Activated CD4-positive, alpha-beta T cell treated with anti-CD3 and anti-CD28 coated beads, Interleukin-2, amount 10 ng/mL, durations not matched to agents 24 days and 14 days (primary cell): ENCODE data around the gene PITX1. TPM values are rescaled to one million over a fixed set of nuclear protein-coding genes. Genes with fewer than 3 reads are reported as not detected.

Experiments used
- DNase-seq: peaks from one replicate; pipeline ENCODE4 v3.0.0; 2022
- H3K27ac Mint-ChIP-seq: one replicate; pipeline ENCODE4 v1.8.0; 2022; ENCODE audit warnings: mild to moderate bottlenecking, mixed read lengths
- H3K27me3 Mint-ChIP-seq: one replicate; pipeline ENCODE4 v1.8.0; 2022; ENCODE audit warnings: mixed read lengths
- H3K36me3 Mint-ChIP-seq: one replicate; pipeline ENCODE4 v1.8.0; 2022; ENCODE audit warnings: low read depth, mild to moderate bottlenecking, mixed read lengths
- H3K4me1 Mint-ChIP-seq: one replicate; pipeline ENCODE4 v1.8.0; 2021; ENCODE audit warnings: mixed read lengths
- H3K4me3 Mint-ChIP-seq: one replicate; pipeline ENCODE4 v1.8.0; 2022; ENCODE audit warnings: mild to moderate bottlenecking, moderate library complexity, mixed read lengths
- H3K9me3 Mint-ChIP-seq: one replicate; pipeline ENCODE4 v1.8.0; 2021; ENCODE audit warnings: mixed read lengths
- intact Hi-C: fragments of 100-400 bp; cut with micrococcal nuclease; formaldehyde crosslinking; loops from one replicate; pipeline ENCODE4 v1.15.1; 2023
- total RNA-seq: library from RNA; stranded (reverse); gene quantifications from 2 replicates; pipeline ENCODE4 v1.2.3, GENCODE V29; 2022

Gene PITX1
- total RNA-seq, 1 donor from 2014 or later: 0.61 TPM

DNA sequence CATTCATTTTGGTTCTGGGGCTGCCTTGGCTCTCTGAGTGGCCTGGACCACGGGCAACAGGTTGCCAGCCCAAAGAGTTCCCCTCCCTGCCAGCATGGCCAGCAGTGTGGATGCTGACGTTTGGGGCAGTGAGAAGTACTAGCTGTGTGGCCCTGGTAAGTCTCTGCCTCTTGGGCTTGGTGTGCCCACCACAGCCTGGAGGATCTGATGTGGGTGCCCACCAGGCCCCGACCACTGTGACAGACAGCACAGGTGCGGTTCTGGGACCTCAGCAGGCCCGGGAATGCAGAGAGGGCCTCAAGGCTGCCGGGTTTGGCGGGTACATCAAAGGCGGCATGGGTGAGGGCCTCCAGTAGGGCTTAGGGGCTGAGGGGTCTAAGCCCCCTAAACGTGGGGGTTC is 33.6 kb upstream of the PITX1 start:
- DNase-seq: no peak
- intact Hi-C loops: no loop called here
- H3K4me1 Mint-ChIP-seq: no peaks in the 10 kb centered on the region
- H3K27ac Mint-ChIP-seq: no peak overlapping the region
- H3K36me3 Mint-ChIP-seq: no peaks in the 10 kb centered on the region
- H3K4me3 Mint-ChIP-seq: no peak overlapping the region
- H3K9me3 Mint-ChIP-seq: no peaks in the 10 kb centered on the region
- no peaks in the 10 kb centered on the region for H3K27me3 Mint-ChIP-seq

DNA sequence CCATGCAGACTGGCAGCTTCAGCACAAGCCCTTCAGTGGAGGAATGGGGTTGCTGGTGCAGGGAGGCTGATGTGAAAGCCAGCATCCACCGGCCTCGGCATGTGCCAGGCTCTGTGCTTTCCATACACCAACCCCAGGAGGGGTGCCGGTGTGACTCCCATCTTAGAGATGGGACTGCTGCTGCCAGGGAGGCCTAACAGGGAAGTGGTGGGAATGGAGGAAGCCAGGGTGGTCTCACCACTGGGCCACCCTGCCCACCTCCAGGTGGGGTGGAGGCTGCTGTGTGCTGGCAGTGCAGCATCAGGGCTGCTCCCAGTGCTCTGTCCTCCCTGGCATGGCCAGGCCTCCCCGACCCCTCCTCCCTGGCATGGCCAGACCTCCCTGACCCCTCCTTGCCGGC is 32.8 kb upstream of the PITX1 start:
- no peaks in the 10 kb centered on the region for H3K4me1 Mint-ChIP-seq
- H3K36me3 Mint-ChIP-seq: no peaks in the 10 kb centered on the region
- no peak overlapping the region for H3K27ac Mint-ChIP-seq
- H3K4me3 Mint-ChIP-seq: no peak overlapping the region
- intact Hi-C loops: no loop called here
- DNase-seq: no peak
- H3K27me3 Mint-ChIP-seq: no peaks in the 10 kb centered on the region
- no peaks in the 10 kb centered on the region for H3K9me3 Mint-ChIP-seq

DNA sequence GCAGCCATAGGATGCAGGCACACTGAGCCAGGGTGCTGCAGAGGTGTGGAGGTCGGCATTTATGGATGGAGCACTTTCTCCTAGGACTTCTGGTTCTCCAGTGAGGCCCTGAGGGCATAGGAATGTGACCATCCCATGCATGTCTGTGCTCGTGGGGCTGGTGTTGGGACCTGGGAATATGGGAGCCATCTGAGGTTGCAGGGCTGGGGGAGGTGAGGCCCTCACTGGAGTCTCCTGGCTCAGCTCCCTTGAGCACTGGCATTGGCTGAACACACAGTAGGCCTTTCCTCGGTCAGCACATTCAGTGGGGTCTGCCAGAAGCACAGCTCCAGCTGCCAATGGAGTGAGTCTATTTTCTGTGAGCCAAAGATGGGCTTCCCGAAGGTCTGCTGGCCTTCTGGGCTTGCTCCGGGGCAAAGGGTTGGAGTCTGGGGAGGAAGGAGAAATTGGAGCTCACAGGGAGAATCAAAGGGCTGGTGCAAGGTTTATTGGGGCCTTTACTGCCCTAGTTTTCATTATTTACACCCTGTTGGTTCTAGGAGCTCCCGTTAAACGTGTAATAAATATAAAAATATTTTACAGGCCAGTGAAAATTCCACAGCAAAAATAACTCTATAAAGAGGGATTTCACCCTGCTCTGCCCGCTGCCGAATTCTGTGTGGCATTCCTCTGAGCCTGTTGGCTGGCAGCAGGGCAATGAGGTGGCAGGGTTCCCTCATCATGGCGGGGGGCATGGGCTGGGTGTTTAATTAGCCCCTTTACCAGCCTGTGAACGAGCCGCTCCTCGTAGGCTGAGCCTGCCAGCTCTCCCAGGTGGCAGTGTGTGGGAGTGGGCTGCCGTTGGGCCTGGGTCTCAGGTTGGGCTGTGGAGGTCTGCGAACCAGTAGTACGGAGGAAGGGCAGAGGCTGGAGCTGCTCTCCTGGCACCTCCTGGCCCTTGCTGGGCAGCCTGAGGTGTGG is 31.6 kb upstream of the PITX1 start:
- H3K9me3 Mint-ChIP-seq: no peaks in the 10 kb centered on the region

GRCh38 chr5:135064235-135064570 is 30.2 kb upstream of the PITX1 start:
- no peak overlapping the region for H3K27ac Mint-ChIP-seq
- intact Hi-C loops: no loop called here
- peaks cover 2% of the 10 kb centered on the region for H3K27me3 Mint-ChIP-seq
- no peaks in the 10 kb centered on the region for H3K36me3 Mint-ChIP-seq
- no peaks in the 10 kb centered on the region for H3K9me3 Mint-ChIP-seq
- no peaks in the 10 kb centered on the region for H3K4me1 Mint-ChIP-seq
- DNase-seq: no peak
- H3K4me3 Mint-ChIP-seq: no peak overlapping the region

More for the DNA sequence above, 31.6 kb upstream of the PITX1 start:
- peaks cover 2% of the 10 kb centered on the region for H3K27me3 Mint-ChIP-seq
- no peak for DNase-seq
- H3K4me3 Mint-ChIP-seq: no peak overlapping the region
- H3K36me3 Mint-ChIP-seq: no peaks in the 10 kb centered on the region
- intact Hi-C loops: no loop called here
- H3K27ac Mint-ChIP-seq: no peak overlapping the region
- H3K4me1 Mint-ChIP-seq: no peaks in the 10 kb centered on the region

GRCh38 chr5:135063511-135064234 is 29.6 kb upstream of the PITX1 start:
- Mint-ChIP-seq H3K36me3 (no peaks in the 10 kb centered on the region), H3K27ac (no peak overlapping the region), H3K4me1 (no peaks in the 10 kb centered on the region), H3K27me3 (peaks cover 2% of the 10 kb centered on the region), H3K9me3 (no peaks in the 10 kb centered on the region), H3K4me3 (no peak overlapping the region)
- no peak for DNase-seq
- intact Hi-C loops: no loop called here

DNA sequence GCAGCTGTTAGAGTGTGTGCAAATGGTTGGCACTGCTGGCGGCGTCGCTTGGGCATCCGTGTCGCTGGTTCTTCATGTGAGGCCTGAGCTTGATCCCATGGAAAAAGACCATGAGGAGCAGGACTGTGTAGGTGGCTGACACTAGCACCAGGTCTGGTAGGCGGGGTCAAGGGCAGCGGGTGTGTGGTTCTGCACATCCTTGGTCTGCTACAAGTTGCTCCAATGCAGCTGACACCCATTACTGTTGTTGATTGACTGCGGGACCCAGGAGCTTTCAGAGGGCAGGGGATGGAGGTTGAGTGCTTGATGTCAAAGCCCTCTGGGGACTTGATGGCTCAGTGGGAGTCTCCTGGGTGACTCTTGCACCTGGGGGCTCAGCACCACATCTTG is 29.0 kb upstream of the PITX1 start:
- Mint-ChIP-seq H3K4me1 (no peaks in the 10 kb centered on the region), H3K36me3 (no peaks in the 10 kb centered on the region), H3K27ac (no peak overlapping the region), H3K9me3 (no peaks in the 10 kb centered on the region), H3K27me3 (peaks cover 2% of the 10 kb centered on the region), H3K4me3 (no peak overlapping the region)
- intact Hi-C loops: no loop called here
- DNase-seq: no peak

DNA sequence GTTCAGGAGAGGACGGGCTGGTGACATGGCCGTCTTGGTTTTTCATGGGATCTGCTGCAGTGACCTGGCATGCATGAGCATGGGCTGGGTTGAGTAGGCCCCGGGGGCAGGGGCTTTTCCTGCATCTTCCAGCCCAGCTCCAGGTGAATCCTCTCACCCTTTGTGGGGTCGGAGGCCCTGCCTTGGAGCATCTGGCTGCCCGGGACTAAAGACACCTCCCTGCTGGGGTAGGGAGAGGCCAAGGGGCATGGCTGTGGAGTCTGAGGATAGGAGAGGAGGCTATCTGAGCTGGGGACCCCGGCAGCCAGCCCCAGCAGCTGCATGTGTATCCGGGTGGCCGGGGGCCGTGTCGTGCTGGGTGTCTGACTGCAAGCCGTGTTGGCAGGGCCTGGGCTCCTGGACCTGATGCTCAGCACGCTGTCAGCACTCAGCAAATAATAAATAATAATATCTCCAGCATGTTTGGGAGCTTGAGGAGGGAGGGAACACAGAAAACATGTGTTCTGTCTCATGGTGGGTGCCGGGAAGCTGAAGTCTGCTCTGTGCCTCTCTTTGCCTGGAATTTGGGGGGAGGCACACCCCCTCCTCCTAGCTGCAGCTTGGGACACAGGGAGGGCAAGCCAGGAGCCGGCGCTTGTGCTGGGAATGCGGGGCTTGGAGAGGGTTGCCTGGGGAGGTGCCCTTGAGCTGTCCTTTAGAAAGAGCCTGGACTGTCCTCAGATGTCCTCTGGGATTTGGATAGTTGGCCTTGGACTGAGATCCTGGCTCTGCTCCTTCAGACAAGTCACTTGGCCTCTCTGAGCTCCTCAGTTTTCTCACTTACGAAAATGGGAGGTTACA is 28.4 kb upstream of the PITX1 start:
- DNase-seq: no peak
- Mint-ChIP-seq H3K9me3 (no peaks in the 10 kb centered on the region), H3K4me1 (no peaks in the 10 kb centered on the region), H3K4me3 (no peak overlapping the region), H3K27ac (no peak overlapping the region), H3K27me3 (peaks cover 4% of the 10 kb centered on the region), H3K36me3 (no peaks in the 10 kb centered on the region)
- intact Hi-C loops: no loop called here

DNA sequence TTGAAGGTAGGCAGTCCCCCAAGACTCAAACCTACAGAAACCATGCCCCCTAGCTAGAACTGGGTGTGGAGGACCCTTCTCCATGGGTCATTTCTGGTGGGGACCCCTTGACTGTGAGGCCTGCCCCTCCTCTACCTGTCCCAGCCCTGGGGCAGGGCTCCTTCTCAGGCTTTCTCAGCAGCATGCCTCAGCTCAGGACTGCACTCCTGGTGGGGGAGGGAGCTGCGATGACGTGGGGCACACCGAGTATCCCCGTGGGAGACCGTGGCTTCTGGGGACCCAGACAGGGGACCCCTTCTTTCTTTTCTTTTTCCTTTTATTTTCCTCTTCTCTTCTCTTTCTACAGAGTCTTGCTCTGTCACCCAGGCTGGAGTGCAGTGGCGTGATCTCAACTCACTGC is 27.0 kb upstream of the PITX1 start:
- H3K4me1 Mint-ChIP-seq: no peaks in the 10 kb centered on the region
- DNase-seq: no peak
- no peak overlapping the region for H3K4me3 Mint-ChIP-seq
- H3K36me3 Mint-ChIP-seq: no peaks in the 10 kb centered on the region
- intact Hi-C loops: no loop called here
- H3K27me3 Mint-ChIP-seq: peaks cover 9% of the 10 kb centered on the region
- H3K27ac Mint-ChIP-seq: no peak overlapping the region
- H3K9me3 Mint-ChIP-seq: no peaks in the 10 kb centered on the region

- no peaks in the 10 kb centered on the region for H3K9me3 Mint-ChIP-seq
- no peaks in the 10 kb centered on the region for H3K4me1 Mint-ChIP-seq
- intact Hi-C loops: no loop called here
- H3K27ac Mint-ChIP-seq: no peak overlapping the region
- no peak for DNase-seq
- H3K36me3 Mint-ChIP-seq: no peaks in the 10 kb centered on the region
- H3K4me3 Mint-ChIP-seq: no peak overlapping the region
- peaks cover 12% of the 10 kb centered on the region for H3K27me3 Mint-ChIP-seq
Observed at GRCh38 chr5:135060021-135060420, 26.0 kb upstream of the PITX1 start.

GRCh38 chr5:135059000-135059923 is 25.2 kb upstream of the PITX1 start:
- no peaks in the 10 kb centered on the region for H3K4me1 Mint-ChIP-seq
- no peak overlapping the region for H3K4me3 Mint-ChIP-seq
- no peaks in the 10 kb centered on the region for H3K9me3 Mint-ChIP-seq
- no peak for DNase-seq
- peaks cover 15% of the 10 kb centered on the region for H3K27me3 Mint-ChIP-seq
- intact Hi-C loops: no loop called here
- H3K36me3 Mint-ChIP-seq: no peaks in the 10 kb centered on the region
- H3K27ac Mint-ChIP-seq: no peak overlapping the region

- intact Hi-C loops: no loop called here
- Mint-ChIP-seq H3K27me3 (peaks cover 24% of the 10 kb centered on the region), H3K9me3 (no peaks in the 10 kb centered on the region), H3K4me1 (no peaks in the 10 kb centered on the region), H3K36me3 (no peaks in the 10 kb centered on the region), H3K27ac (no peak overlapping the region), H3K4me3 (no peak overlapping the region)
- DNase-seq: no peak
Observed at GRCh38 chr5:135058331-135058732, 24.3 kb upstream of the PITX1 start.

- Mint-ChIP-seq H3K36me3 (no peaks in the 10 kb centered on the region), H3K9me3 (no peaks in the 10 kb centered on the region), H3K4me3 (no peak overlapping the region), H3K27ac (no peak overlapping the region), H3K27me3 (peaks cover 34% of the 10 kb centered on the region), H3K4me1 (no peaks in the 10 kb centered on the region)
- intact Hi-C loops: no loop called here
- DNase-seq: no peak
Observed at GRCh38 chr5:135057233-135057632, 23.2 kb upstream of the PITX1 start.
